Posterior cingulate gyrus (tissue), 11 donors: ENCODE data around the gene ALDH2.

Source experiments
- DNase-seq, 10 donors: peaks; one replicate each; pipeline versions ENCODE4 v3.0.0 to v3.0.0-alpha.2; 2020 to 2021; ENCODE audit warnings: mixed read lengths in 3 of 10
- intact Hi-C: fragments of 100-400 bp; cut with DNase I; formaldehyde crosslinking; loops from one replicate; pipeline ENCODE4 v1.15.1; 2023

The ALDH2 gene

GRCh38 chr12:111846016-111846415 is 79.3 kb downstream of the ALDH2 start:
- DNase-seq, result no peak
- intact Hi-C loops, result no loop called here

- no peak for DNase-seq
- intact Hi-C loops, result no loop called here
Measured at GRCh38 chr12:111850526-111850925, 83.8 kb downstream of the ALDH2 start.

- intact Hi-C loops, result no loop called here
- no peak for DNase-seq
Measured at GRCh38 chr12:111858186-111858585, 91.5 kb downstream of the ALDH2 start.

- intact Hi-C loops, result no loop called here
- no peak for DNase-seq
Measured at GRCh38 chr12:111858778-111859177, 92.0 kb downstream of the ALDH2 start.

GRCh38 chr12:111864913-111865312 is 98.2 kb downstream of the ALDH2 start:
- intact Hi-C loops, result no loop called here
- DNase-seq, result no peak
